ENCODE data around the gene TBC1D1.

Gene TBC1D1

DNA sequence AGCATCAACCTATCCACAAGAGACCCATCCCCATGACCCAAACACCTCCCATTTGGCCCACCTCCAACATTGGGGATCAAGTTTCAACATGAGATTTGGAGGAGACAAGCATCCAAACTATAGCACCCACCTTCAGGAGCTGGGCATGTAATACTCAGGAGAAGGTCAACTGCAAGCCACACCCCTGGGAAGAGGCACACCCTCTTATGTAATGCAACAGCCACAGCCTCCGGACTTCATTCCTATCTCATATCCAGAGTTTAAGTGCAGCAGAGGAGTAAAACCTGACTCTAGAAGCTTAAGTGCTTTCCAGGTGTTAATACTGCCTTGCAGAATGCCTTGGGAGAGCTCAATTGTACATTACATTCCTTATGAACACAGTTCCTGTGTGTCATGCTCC is 266.7 kb downstream of the TBC1D1 start:
- H3K9me2 ChIP-seq (replicated peaks; ENCODE audit: control insufficient read depth, low read length): no peaks in the 10 kb centered on the region
- H3K4me3 ChIP-seq (ENCODE audit: low read length): no peak overlapping the region
- no peaks in the 10 kb centered on the region for H3K36me3 ChIP-seq (ENCODE audit: control insufficient read depth, low read length)
- no peaks in the 10 kb centered on the region for H3K79me2 ChIP-seq (ENCODE audit: control insufficient read depth, low read length)
- H3K27ac ChIP-seq (ENCODE audit: low read depth, low read length): no peak overlapping the region
- H3K9me3 ChIP-seq (ENCODE audit: control insufficient read depth, insufficient read depth, low read length): no peaks in the 10 kb centered on the region
- no peak overlapping the region for H3K4me2 ChIP-seq (ENCODE audit: low read length)
- no peak for TF ChIP-seq EZH2phosphoT487 (IDR thresholded peaks at IDR 0.05; ENCODE audit: borderline replicate concordance, low read length)
- TF ChIP-seq, protein P1, sequence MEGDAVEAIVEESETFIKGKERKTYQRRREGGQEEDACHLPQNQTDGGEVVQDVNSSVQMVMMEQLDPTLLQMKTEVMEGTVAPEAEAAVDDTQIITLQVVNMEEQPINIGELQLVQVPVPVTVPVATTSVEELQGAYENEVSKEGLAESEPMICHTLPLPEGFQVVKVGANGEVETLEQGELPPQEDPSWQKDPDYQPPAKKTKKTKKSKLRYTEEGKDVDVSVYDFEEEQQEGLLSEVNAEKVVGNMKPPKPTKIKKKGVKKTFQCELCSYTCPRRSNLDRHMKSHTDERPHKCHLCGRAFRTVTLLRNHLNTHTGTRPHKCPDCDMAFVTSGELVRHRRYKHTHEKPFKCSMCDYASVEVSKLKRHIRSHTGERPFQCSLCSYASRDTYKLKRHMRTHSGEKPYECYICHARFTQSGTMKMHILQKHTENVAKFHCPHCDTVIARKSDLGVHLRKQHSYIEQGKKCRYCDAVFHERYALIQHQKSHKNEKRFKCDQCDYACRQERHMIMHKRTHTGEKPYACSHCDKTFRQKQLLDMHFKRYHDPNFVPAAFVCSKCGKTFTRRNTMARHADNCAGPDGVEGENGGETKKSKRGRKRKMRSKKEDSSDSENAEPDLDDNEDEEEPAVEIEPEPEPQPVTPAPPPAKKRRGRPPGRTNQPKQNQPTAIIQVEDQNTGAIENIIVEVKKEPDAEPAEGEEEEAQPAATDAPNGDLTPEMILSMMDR (IDR thresholded peaks at IDR 0.05; ENCODE audit: low read depth, low read length, poor library complexity, severe bottlenecking): no peak
- H3K27me3 ChIP-seq (ENCODE audit: control insufficient read depth, low read length): peaks cover 3% of the 10 kb centered on the region
- H3K4me1 ChIP-seq (ENCODE audit: control insufficient read depth, low read length): peaks cover 4% of the 10 kb centered on the region; the same call in 1 of the 2 replicates
- H3F3A ChIP-seq (ENCODE audit: control insufficient read depth, insufficient read depth): no peaks in the 10 kb centered on the region
- H4K20me1 ChIP-seq (ENCODE audit: control insufficient read depth, insufficient read depth, low read depth, low read length): no peaks in the 10 kb centered on the region

DNA sequence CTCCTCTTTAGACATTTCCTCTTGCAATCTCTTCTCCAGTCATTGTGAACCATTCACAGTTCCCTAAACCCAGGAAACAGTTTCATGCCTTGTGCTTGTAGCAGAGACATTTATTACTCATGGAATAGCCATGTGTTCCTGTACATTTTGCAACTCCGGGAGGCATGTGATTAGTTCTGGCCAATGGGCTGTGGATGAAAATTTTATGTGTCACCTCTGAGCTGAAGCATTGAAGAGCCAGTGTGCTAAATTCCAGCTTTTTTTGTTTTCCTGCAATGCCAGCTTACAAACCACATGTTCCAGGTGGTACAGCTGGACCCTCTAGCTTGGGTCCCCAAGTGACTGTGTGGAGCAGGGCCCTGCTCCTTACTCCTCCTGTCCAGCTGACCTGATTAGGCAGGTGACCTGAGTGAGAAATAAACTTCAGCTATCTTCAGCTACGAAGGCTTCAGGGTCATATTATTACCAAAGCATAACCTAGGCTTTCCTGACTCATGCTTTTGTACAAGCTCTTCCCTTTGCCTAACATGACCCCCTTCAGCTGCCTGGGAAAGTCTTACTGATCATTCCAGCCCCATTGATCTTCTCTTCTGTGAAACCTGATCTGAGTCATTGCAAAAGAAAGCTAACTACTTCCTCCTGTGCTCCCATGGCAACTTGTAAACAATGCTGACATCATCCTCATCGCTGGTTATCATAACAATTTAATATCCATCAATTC is 269.8 kb downstream of the TBC1D1 start:
- no peaks in the 10 kb centered on the region for H4K20me1 ChIP-seq (ENCODE audit: control insufficient read depth, insufficient read depth, low read depth, low read length)
- TF ChIP-seq EZH2phosphoT487 (IDR thresholded peaks at IDR 0.05; ENCODE audit: borderline replicate concordance, low read length): no peak
- TF ChIP-seq, protein P1 (IDR thresholded peaks at IDR 0.05; ENCODE audit: low read depth, low read length, poor library complexity, severe bottlenecking): no peak
- peaks cover 3% of the 10 kb centered on the region; the same call in 1 of the 2 replicates for H3K27me3 ChIP-seq (ENCODE audit: control insufficient read depth, low read length)
- H3K4me1 ChIP-seq (ENCODE audit: control insufficient read depth, low read length): no peaks in the 10 kb centered on the region
- no peaks in the 10 kb centered on the region for H3K36me3 ChIP-seq (ENCODE audit: control insufficient read depth, low read length)
- no peaks in the 10 kb centered on the region for H3K79me2 ChIP-seq (ENCODE audit: control insufficient read depth, low read length)
- no peaks in the 10 kb centered on the region for H3F3A ChIP-seq (ENCODE audit: control insufficient read depth, insufficient read depth)
- H3K4me2 ChIP-seq (ENCODE audit: low read length): no peak overlapping the region
- H3K9me3 ChIP-seq (ENCODE audit: control insufficient read depth, insufficient read depth, low read length): no peaks in the 10 kb centered on the region
- H3K9me2 ChIP-seq (replicated peaks; ENCODE audit: control insufficient read depth, low read length): no peaks in the 10 kb centered on the region
- no peak overlapping the region for H3K4me3 ChIP-seq (ENCODE audit: low read length)
- no peak overlapping the region for H3K27ac ChIP-seq (ENCODE audit: low read depth, low read length)

DNA sequence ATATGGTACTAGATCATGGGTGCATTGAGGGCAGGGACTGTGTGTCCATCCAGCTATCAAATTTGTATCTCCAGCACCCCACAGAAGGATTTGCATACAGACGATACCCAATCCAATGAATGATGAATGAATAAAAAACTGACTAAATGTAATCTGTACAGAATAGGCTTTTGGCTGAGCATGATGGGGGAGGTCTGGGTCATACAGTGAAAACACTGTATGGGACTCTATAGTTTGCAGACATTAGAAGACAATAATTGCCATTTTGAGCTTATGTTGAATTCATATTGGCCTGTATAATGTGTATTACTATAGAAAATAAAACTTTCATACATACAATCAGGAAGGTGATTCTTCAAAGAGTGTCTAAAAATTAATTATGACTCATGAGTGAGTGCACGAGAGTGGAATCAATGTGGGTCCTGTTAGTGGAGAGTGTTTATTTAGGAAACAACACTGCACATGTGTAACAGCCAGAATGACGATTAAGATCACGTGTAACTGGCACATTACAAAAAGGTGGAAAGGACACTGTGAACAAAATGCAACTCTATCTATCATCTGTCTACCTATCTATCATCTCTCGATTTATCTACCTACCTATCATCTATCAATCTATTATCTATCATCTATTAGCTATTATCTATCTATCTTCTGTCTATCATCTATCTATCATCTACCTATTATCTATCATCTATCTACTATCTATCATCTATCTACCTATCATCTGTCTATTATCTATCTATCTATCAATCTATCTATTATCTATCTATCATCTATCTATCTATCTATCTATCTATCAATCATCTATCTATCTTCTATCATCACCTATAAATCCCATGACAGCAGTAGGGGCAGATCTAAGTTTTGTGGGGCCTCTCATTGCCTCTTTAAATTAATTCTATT is 270.6 kb downstream of the TBC1D1 start:
- peaks cover 5% of the 10 kb centered on the region; the same call in 1 of the 2 replicates for H3K27me3 ChIP-seq (ENCODE audit: control insufficient read depth, low read length)

More for the DNA sequence above, 270.6 kb downstream of the TBC1D1 start:
- no peaks in the 10 kb centered on the region for H3K9me3 ChIP-seq (ENCODE audit: control insufficient read depth, insufficient read depth, low read length)
- H3K4me1 ChIP-seq (ENCODE audit: control insufficient read depth, low read length): no peaks in the 10 kb centered on the region
- no peaks in the 10 kb centered on the region for H3K36me3 ChIP-seq (ENCODE audit: control insufficient read depth, low read length)
- TF ChIP-seq EZH2phosphoT487 (IDR thresholded peaks at IDR 0.05; ENCODE audit: borderline replicate concordance, low read length): no peak
- no peak overlapping the region for H3K4me2 ChIP-seq (ENCODE audit: low read length)
- no peaks in the 10 kb centered on the region for H3K79me2 ChIP-seq (ENCODE audit: control insufficient read depth, low read length)
- no peaks in the 10 kb centered on the region for H4K20me1 ChIP-seq (ENCODE audit: control insufficient read depth, insufficient read depth, low read depth, low read length)
- no peaks in the 10 kb centered on the region for H3K9me2 ChIP-seq (replicated peaks; ENCODE audit: control insufficient read depth, low read length)
- H3F3A ChIP-seq (ENCODE audit: control insufficient read depth, insufficient read depth): no peaks in the 10 kb centered on the region
- no peak overlapping the region for H3K4me3 ChIP-seq (ENCODE audit: low read length)
- H3K27ac ChIP-seq (ENCODE audit: low read depth, low read length): no peak overlapping the region

All from DOHH2 (cell line).